ENCODE measurements around the gene WDR27.

The WDR27 gene

GRCh38 chr6:169677096-169677495 is 24.7 kb downstream of the WDR27 start:
- no peak for TF ChIP-seq CTCF (conservative IDR thresholded peaks at IDR 0.05; ENCODE audit: low read length)
- no peak overlapping the region for H3K4me3 ChIP-seq (ENCODE audit: low read length)
- DNase-seq (ENCODE audit: low read depth): no peak

GRCh38 chr6:169675011-169675410 is 26.8 kb downstream of the WDR27 start:
- no peak for TF ChIP-seq CTCF (conservative IDR thresholded peaks at IDR 0.05; ENCODE audit: low read length)
- DNase-seq (ENCODE audit: low read depth): no peak
- no peak overlapping the region for H3K4me3 ChIP-seq (ENCODE audit: low read length)

- no peak for TF ChIP-seq CTCF (conservative IDR thresholded peaks at IDR 0.05; ENCODE audit: low read length)
- H3K4me3 ChIP-seq (ENCODE audit: low read length): no peak overlapping the region
- no peak for DNase-seq (ENCODE audit: low read depth)
These were observed 30.3 kb downstream of the WDR27 start for GRCh38 chr6:169671563-169671962.

- no peak for DNase-seq (ENCODE audit: low read depth)
- H3K4me3 ChIP-seq (ENCODE audit: low read length): no peak overlapping the region
- no peak for TF ChIP-seq CTCF (conservative IDR thresholded peaks at IDR 0.05; ENCODE audit: low read length)
These were observed 31.9 kb downstream of the WDR27 start for GRCh38 chr6:169669889-169670288.

- H3K4me3 ChIP-seq (ENCODE audit: low read length): no peak overlapping the region
- DNase-seq (ENCODE audit: low read depth): no peak
- TF ChIP-seq CTCF (conservative IDR thresholded peaks at IDR 0.05; ENCODE audit: low read length): no peak
These were observed 32.7 kb downstream of the WDR27 start for GRCh38 chr6:169669147-169669546.

GRCh38 chr6:169668203-169668847 is 33.5 kb downstream of the WDR27 start:
- no peak for TF ChIP-seq CTCF (conservative IDR thresholded peaks at IDR 0.05; ENCODE audit: low read length)
- no peak for DNase-seq (ENCODE audit: low read depth)
- no peak overlapping the region for H3K4me3 ChIP-seq (ENCODE audit: low read length)

- TF ChIP-seq CTCF (conservative IDR thresholded peaks at IDR 0.05; ENCODE audit: low read length): no peak
- H3K4me3 ChIP-seq (ENCODE audit: low read length): no peak overlapping the region
- no peak for DNase-seq (ENCODE audit: low read depth)
These were observed 34.1 kb downstream of the WDR27 start for GRCh38 chr6:169667716-169668115.

Data from AG10803 (cell line).